Measurements from ENCODE around the gene CSRNP2.
"Not testable (repeated sequence)": the region's sequence is repeated elsewhere in the genome, so short reads cannot be mapped to it uniquely, and the experiment has no call there.

The CSRNP2 gene

GRCh38 chr12:51028126-51028812 lies 55.1 kb downstream of the CSRNP2 start:
- DNase-seq (ENCODE audit: low read depth), result no peak

GRCh38 chr12:51027342-51027835 lies 56.0 kb downstream of the CSRNP2 start:
- DNase-seq (ENCODE audit: low read depth), result no peak

- DNase-seq (ENCODE audit: low read depth), result peak; percentile 61
Measured at GRCh38 chr12:51025836-51026638, 57.4 kb downstream of the CSRNP2 start, which contains the start of gene SLC11A2. SLC11A2 (minus strand) TSS chr12:51026384; CDS start chr12:51010728, 15,656 bp downstream.

GRCh38 chr12:51025338-51025835 lies 58.0 kb downstream of the CSRNP2 start:
- no peak for DNase-seq (ENCODE audit: low read depth)

- DNase-seq (ENCODE audit: low read depth), result no peak
Measured at GRCh38 chr12:51023625-51024382, 59.6 kb downstream of the CSRNP2 start.

GRCh38 chr12:51021694-51022093 lies 61.7 kb downstream of the CSRNP2 start:
- no peak for DNase-seq (ENCODE audit: low read depth)

GRCh38 chr12:51020448-51021182 lies 62.8 kb downstream of the CSRNP2 start:
- no peak for DNase-seq (ENCODE audit: low read depth)

GRCh38 chr12:51019927-51020326 lies 63.5 kb downstream of the CSRNP2 start:
- no peak for DNase-seq (ENCODE audit: low read depth)

GRCh38 chr12:51018956-51019355 lies 64.4 kb downstream of the CSRNP2 start:
- no peak for DNase-seq (ENCODE audit: low read depth)

GRCh38 chr12:51017452-51017851 lies 65.9 kb downstream of the CSRNP2 start:
- no peak for DNase-seq (ENCODE audit: low read depth)

- DNase-seq (ENCODE audit: low read depth), result not testable (repeated sequence)
Measured at GRCh38 chr12:51014467-51014866, 68.9 kb downstream of the CSRNP2 start.

GRCh38 chr12:51013441-51013840 lies 70.0 kb downstream of the CSRNP2 start:
- no peak for DNase-seq (ENCODE audit: low read depth)

GRCh38 chr12:51012570-51013236 lies 70.7 kb downstream of the CSRNP2 start:
- no peak for DNase-seq (ENCODE audit: low read depth)

- DNase-seq (ENCODE audit: low read depth), result no peak
Measured at GRCh38 chr12:51011955-51012354, 71.4 kb downstream of the CSRNP2 start.

All from HS-5 (cell line).